Gastroesophageal sphincter (tissue), 3 donors: ENCODE data around the gene COX14.

Experiments
- EP300 ChIP-seq: sonication (generic); formaldehyde crosslinking; IDR thresholded peaks from one replicate; pipeline ENCODE4 v1.6.1; 2017; ENCODE audit warnings: antibody characterized with exemption, mild to moderate bottlenecking
- POLR2A ChIP-seq, 2 donors: fragments of 450-650 bp; IDR thresholded peaks; one replicate each; pipeline ENCODE4 v1.6.1; 2017; ENCODE audit warnings: antibody characterized with exemption in 2 of 2, mild to moderate bottlenecking in 2 of 2, moderate library complexity in 1 of 2
- POLR2AphosphoS5 ChIP-seq: sonication (generic); formaldehyde crosslinking; IDR thresholded peaks from one replicate; pipeline ENCODE4 v1.6.1; 2017; ENCODE audit warnings: antibody characterized with exemption
- TF ChIP-seq, protein P1 (sequence below), 4 experiments: fragments of 200-600 bp in 2 of 4; fragments of 450-650 bp in 2 of 4; sonication (generic) in 1 of 4; IDR thresholded peaks; one replicate each; pipeline ENCODE4 v1.5.1; 2017 to 2019; ENCODE audit warnings: antibody characterized with exemption in 4 of 4, mild to moderate bottlenecking in 2 of 4, moderate library complexity in 2 of 4

DNA sequence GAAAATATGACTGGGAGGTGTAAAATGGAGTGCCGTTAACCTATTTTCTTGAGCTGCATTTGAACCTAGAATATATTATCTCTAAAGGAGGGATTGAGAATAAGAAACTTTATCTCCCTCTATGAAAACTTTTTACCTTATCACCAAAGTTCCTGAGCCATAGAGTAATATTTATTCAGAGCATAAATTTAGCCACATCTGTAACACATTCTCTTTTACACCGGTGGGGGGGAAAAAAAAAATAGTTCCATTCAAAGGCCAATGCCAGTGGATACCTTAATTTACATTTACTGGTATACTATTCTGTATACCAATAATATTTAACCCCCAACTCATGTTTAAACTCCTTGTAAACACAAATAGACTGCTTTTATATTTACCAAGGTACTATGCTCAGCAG lies 33.4 kb downstream of the COX14 start:
- no peak for TF ChIP-seq POLR2AphosphoS5
- TF ChIP-seq, protein P1, sequence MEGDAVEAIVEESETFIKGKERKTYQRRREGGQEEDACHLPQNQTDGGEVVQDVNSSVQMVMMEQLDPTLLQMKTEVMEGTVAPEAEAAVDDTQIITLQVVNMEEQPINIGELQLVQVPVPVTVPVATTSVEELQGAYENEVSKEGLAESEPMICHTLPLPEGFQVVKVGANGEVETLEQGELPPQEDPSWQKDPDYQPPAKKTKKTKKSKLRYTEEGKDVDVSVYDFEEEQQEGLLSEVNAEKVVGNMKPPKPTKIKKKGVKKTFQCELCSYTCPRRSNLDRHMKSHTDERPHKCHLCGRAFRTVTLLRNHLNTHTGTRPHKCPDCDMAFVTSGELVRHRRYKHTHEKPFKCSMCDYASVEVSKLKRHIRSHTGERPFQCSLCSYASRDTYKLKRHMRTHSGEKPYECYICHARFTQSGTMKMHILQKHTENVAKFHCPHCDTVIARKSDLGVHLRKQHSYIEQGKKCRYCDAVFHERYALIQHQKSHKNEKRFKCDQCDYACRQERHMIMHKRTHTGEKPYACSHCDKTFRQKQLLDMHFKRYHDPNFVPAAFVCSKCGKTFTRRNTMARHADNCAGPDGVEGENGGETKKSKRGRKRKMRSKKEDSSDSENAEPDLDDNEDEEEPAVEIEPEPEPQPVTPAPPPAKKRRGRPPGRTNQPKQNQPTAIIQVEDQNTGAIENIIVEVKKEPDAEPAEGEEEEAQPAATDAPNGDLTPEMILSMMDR (IDR thresholded peaks at IDR 0.05) = no peak
- TF ChIP-seq POLR2A (IDR thresholded peaks at IDR 0.05) = no peak
- no peak for TF ChIP-seq EP300
